ENCODE measurements around the gene RAD51B.

- TF ChIP-seq CTCF (IDR thresholded peaks at IDR 0.05): no peak
- no peak for TF ChIP-seq POLR2A (IDR thresholded peaks at IDR 0.05)
These were observed at the start of gene RAD51B for GRCh38 chr14:67819563-67820421.

Measured in thyroid gland (tissue), 4 donors.